ENCODE results near the gene PHACTR2.
"Not testable (repeated sequence)": the region's sequence is repeated elsewhere in the genome, so short reads cannot be mapped to it uniquely, and the experiment has no call there.

PHACTR2 gene

GRCh38 chr6:143731789-143732188 is 54.0 kb downstream of the PHACTR2 start:
- DNase-seq (ENCODE audit: low read depth in 2 of 2): no peak
- no peak for TF ChIP-seq CTCF (IDR thresholded peaks at IDR 0.05; ENCODE audit: low read depth, low read length)
- no peak overlapping the region for H3K4me3 ChIP-seq (replicated peaks in 1 of 2; ENCODE audit: low read depth in 2 of 2, low read length in 2 of 2)

- no peak for DNase-seq (ENCODE audit: low read depth in 2 of 2)
- no peak overlapping the region for H3K4me3 ChIP-seq (replicated peaks in 1 of 2; ENCODE audit: low read depth in 2 of 2, low read length in 2 of 2)
- no peak for TF ChIP-seq CTCF (IDR thresholded peaks at IDR 0.05; ENCODE audit: low read depth, low read length)
Observed at GRCh38 chr6:143732536-143732935, 54.8 kb downstream of the PHACTR2 start.

- H3K4me3 ChIP-seq (replicated peaks in 1 of 2; ENCODE audit: low read depth in 2 of 2, low read length in 2 of 2): no peak overlapping the region
- TF ChIP-seq CTCF (IDR thresholded peaks at IDR 0.05; ENCODE audit: low read depth, low read length): no peak
- DNase-seq (ENCODE audit: low read depth in 2 of 2): no peak
Observed at GRCh38 chr6:143733510-143733909, 55.7 kb downstream of the PHACTR2 start.

GRCh38 chr6:143734641-143735063 is 56.9 kb downstream of the PHACTR2 start:
- TF ChIP-seq CTCF (IDR thresholded peaks at IDR 0.05; ENCODE audit: low read depth, low read length): no peak
- DNase-seq (ENCODE audit: low read depth in 2 of 2): peak in 1 of 2 donors; percentile 5
- no peak overlapping the region for H3K4me3 ChIP-seq (replicated peaks in 1 of 2; ENCODE audit: low read depth in 2 of 2, low read length in 2 of 2)

- H3K4me3 ChIP-seq (replicated peaks in 1 of 2; ENCODE audit: low read depth in 2 of 2, low read length in 2 of 2); DNase-seq (ENCODE audit: low read depth in 2 of 2): not testable (repeated sequence)
Observed at GRCh38 chr6:143738072-143738690, 60.4 kb downstream of the PHACTR2 start.

GRCh38 chr6:143739341-143739851 is 61.6 kb downstream of the PHACTR2 start:
- no peak overlapping the region for H3K4me3 ChIP-seq (replicated peaks in 1 of 2; ENCODE audit: low read depth in 2 of 2, low read length in 2 of 2)
- TF ChIP-seq CTCF (IDR thresholded peaks at IDR 0.05; ENCODE audit: low read depth, low read length): no peak
- DNase-seq (ENCODE audit: low read depth in 2 of 2): no peak

- TF ChIP-seq CTCF (IDR thresholded peaks at IDR 0.05; ENCODE audit: low read depth, low read length): no peak
- no peak for DNase-seq (ENCODE audit: low read depth in 2 of 2)
- no peak overlapping the region for H3K4me3 ChIP-seq (replicated peaks in 1 of 2; ENCODE audit: low read depth in 2 of 2, low read length in 2 of 2)
Observed at GRCh38 chr6:143740213-143740612, 62.4 kb downstream of the PHACTR2 start.
